Kidney epithelial cell (primary cell): ENCODE measurements around the gene PDE3A. TPM values are rescaled to one million over a fixed set of nuclear protein-coding genes. Genes with fewer than 3 reads are reported as not detected.

Experiments
- DNase-seq: peaks from one replicate; pipeline ENCODE4 v3.0.0-alpha.2; 2010; ENCODE audit warnings: low read depth
- H3K27me3 ChIP-seq: 2 replicates; pipeline ENCODE4 v1.6.0; 2011; ENCODE audit warnings: low read length; ENCODE audit not compliant: control insufficient read depth, insufficient read depth
- H3K36me3 ChIP-seq: 2 replicates; pipeline ENCODE4 v1.5.1; 2011; ENCODE audit warnings: low read length; ENCODE audit not compliant: control insufficient read depth, insufficient read depth
- H3K4me3 ChIP-seq: 2 replicates; pipeline ENCODE4 v1.5.1; 2011; ENCODE audit warnings: low read depth, mild to moderate bottlenecking, control low read depth, low read length
- CTCF ChIP-seq: IDR thresholded peaks from 2 replicates; pipeline ENCODE4 v1.5.1; 2011; ENCODE audit warnings: mild to moderate bottlenecking, moderate library complexity, low read length, control low read depth, inconsistent platforms; ENCODE audit not compliant: insufficient read depth, poor library complexity, severe bottlenecking
- total RNA-seq: library from RNA; depleted of rRNA; stranded (reverse); fragments of >200 nt; gene quantifications from 2 replicates; pipeline ENCODE4 v1.2.3, GENCODE V29; 2015

PDE3A gene
- total RNA-seq, 1 donor from 2014 or later: 1.8 TPM

- no peak for TF ChIP-seq CTCF
- DNase-seq: no peak
- Histone ChIP-seq H3K36me3 (no peaks in the 10 kb centered on the region), H3K4me3 (no peak overlapping the region), H3K27me3 (no peaks in the 10 kb centered on the region)
Measured at GRCh38 chr12:20577054-20577453, 208.7 kb downstream of the PDE3A start.

- DNase-seq: no peak
- Histone ChIP-seq H3K27me3 (no peaks in the 10 kb centered on the region), H3K4me3 (no peak overlapping the region), H3K36me3 (no peaks in the 10 kb centered on the region)
- no peak for TF ChIP-seq CTCF
Measured at GRCh38 chr12:20578142-20578541, 209.8 kb downstream of the PDE3A start.

GRCh38 chr12:20585055-20585625, 216.8 kb downstream of the PDE3A start:
- Histone ChIP-seq H3K36me3 (no peaks in the 10 kb centered on the region), H3K27me3 (no peaks in the 10 kb centered on the region), H3K4me3 (no peak overlapping the region)
- TF ChIP-seq CTCF: no peak
- DNase-seq: no peak

GRCh38 chr12:20585913-20586312, 217.6 kb downstream of the PDE3A start:
- DNase-seq: no peak
- no peak for TF ChIP-seq CTCF
- Histone ChIP-seq H3K27me3 (no peaks in the 10 kb centered on the region), H3K36me3 (no peaks in the 10 kb centered on the region), H3K4me3 (no peak overlapping the region)

GRCh38 chr12:20588042-20588441, 219.7 kb downstream of the PDE3A start:
- DNase-seq: no peak
- Histone ChIP-seq H3K36me3 (no peaks in the 10 kb centered on the region), H3K27me3 (no peaks in the 10 kb centered on the region), H3K4me3 (no peak overlapping the region)
- no peak for TF ChIP-seq CTCF

DNA sequence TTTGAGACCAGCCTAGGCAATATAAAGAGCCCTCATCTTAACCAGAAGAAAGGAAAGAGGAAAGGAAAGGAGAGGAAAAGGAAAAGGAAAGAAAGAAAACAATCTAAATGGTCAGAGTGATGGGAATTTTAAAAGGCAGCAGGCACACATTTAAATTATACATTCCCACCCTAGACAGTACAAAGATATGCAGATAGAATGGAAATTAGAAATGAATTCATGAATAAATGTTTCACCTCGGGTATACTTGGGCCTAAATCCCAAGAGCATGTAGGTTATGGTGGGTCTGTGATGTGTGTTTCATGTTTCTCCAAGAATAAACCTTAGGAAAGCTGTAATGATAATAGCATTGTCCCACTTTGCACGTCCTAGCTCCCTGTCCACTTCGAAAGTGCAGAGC, 222.2 kb downstream of the PDE3A start:
- no peak overlapping the region for H3K4me3 ChIP-seq
- no peak for DNase-seq
- H3K27me3 ChIP-seq: no peaks in the 10 kb centered on the region
- no peaks in the 10 kb centered on the region for H3K36me3 ChIP-seq
- no peak for TF ChIP-seq CTCF
